GM21367 (cell line): Measurements from ENCODE around the gene APOB.

Experiments
- ATAC-seq: cut with Tn5 transposase; IDR thresholded peaks from one replicate; pipeline ENCODE4 v1.9.1; 2021; ENCODE audit not compliant: unreplicated experiment

Gene APOB

DNA sequence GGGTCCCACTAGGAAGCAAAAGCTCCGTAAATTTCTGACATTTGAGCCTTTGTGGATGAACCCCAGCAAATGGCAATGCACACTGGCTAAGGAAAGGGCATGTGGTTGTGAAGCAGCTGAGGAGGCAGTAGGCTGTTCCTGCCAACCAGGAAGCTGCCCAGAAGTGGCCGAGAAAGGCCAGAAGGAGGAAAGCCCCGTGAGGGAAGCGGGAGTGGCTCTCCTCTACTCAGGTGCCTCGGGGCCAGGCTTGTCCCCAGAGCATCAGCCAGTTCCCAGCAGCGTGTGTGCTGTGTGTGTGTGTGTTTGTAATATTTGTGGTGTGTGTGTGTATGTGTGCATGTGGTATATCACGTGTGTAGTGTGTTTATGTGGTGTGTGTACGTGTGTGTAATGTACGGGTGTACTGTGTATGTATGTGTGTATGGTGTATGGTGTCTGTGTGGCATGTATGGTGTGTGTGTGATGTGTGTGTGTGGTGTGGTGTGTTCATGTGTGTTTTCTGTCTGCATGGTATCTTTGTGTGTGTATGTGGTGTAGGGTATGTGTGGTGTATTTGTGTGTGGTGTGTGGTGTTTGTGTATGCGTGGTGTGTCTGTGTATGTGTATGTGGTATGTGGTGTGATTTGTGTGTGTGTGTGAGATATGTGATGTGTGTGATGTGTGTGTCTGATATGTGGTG lies 90.6 kb downstream of the APOB start:
- ATAC-seq, result no peak
